SK-N-SH (cell line): ENCODE data around the gene CENPQ.

ENCODE experiments used
- CTCF ChIP-seq: fragments of 200-600 bp; sonication (generic); IDR thresholded peaks from 2 replicates; pipeline ENCODE4 v1.6.1; 2017; ENCODE audit warnings: antibody characterized with exemption, mild to moderate bottlenecking, moderate library complexity
- GATA2 ChIP-seq: sonication (generic); formaldehyde crosslinking; IDR thresholded peaks from 2 replicates; pipeline ENCODE4 v1.5.0; 2020; ENCODE audit warnings: mild to moderate bottlenecking, missing genetic modification reagents
- JUND ChIP-seq: IDR thresholded peaks from 2 replicates; pipeline ENCODE4 v1.4.0; 2012
- POLR2AphosphoS5 ChIP-seq: IDR thresholded peaks from 2 replicates; pipeline ENCODE4 v1.6.1; 2012; ENCODE audit warnings: low read depth, low read length
- RCOR1 ChIP-seq: fragments of 150-350 bp; IDR thresholded peaks from 2 replicates; pipeline ENCODE4 v1.6.1; 2017; ENCODE audit warnings: antibody characterized with exemption, low read length
- RXRA ChIP-seq: IDR thresholded peaks from 2 replicates; pipeline ENCODE4 v1.4.0; 2012; ENCODE audit warnings: low read depth, mild to moderate bottlenecking, borderline replicate concordance
- SIN3A ChIP-seq: IDR thresholded peaks from 2 replicates; pipeline ENCODE4 v1.6.1; 2012; ENCODE audit warnings: low read depth, mild to moderate bottlenecking, low read length, moderate library complexity, borderline replicate concordance
- USF2 ChIP-seq: fragments of 150-350 bp; IDR thresholded peaks from 2 replicates; pipeline ENCODE4 v1.6.1; 2017; ENCODE audit warnings: antibody characterized with exemption, low read length, low read depth, borderline replicate concordance
- YY1 ChIP-seq: IDR thresholded peaks from 2 replicates; pipeline ENCODE4 v1.4.0; 2012; ENCODE audit warnings: low read depth, mild to moderate bottlenecking
- TF ChIP-seq, protein P1 (sequence below): IDR thresholded peaks from 2 replicates; pipeline ENCODE4 v1.4.0; 2012; ENCODE audit warnings: low read depth, borderline replicate concordance
- TF ChIP-seq, protein P2 (sequence below): IDR thresholded peaks from 2 replicates; pipeline ENCODE4 v1.6.1; 2012; ENCODE audit warnings: mild to moderate bottlenecking, low read depth, low read length, moderate library complexity

DNA sequence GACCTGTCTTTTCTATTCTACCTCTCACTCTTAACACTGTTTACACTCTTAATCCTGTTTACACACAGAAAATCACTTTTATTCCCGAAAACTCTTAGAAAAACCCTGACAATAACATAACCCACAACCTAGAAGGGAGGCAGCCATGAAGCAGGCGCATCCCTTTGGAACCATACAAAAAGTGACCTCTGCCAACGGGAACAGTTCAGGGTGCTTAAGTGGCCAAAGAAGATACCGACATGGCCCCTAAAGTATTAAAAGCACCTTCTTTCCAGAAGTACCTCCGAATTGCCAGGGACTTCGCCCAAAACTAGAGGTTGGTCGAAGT lies 607 bp upstream of the CENPQ start:
- TF ChIP-seq, protein P1, sequence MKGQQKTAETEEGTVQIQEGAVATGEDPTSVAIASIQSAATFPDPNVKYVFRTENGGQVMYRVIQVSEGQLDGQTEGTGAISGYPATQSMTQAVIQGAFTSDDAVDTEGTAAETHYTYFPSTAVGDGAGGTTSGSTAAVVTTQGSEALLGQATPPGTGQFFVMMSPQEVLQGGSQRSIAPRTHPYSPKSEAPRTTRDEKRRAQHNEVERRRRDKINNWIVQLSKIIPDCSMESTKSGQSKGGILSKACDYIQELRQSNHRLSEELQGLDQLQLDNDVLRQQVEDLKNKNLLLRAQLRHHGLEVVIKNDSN = no peak
- TF ChIP-seq POLR2AphosphoS5 (no peak), CTCF (no peak), RXRA (no peak), YY1 (no peak), SIN3A (no peak), RCOR1 (no peak), USF2 (no peak), JUND (no peak), GATA2 (CRISPR knock-in tag) (no peak)
- TF ChIP-seq, protein P2, sequence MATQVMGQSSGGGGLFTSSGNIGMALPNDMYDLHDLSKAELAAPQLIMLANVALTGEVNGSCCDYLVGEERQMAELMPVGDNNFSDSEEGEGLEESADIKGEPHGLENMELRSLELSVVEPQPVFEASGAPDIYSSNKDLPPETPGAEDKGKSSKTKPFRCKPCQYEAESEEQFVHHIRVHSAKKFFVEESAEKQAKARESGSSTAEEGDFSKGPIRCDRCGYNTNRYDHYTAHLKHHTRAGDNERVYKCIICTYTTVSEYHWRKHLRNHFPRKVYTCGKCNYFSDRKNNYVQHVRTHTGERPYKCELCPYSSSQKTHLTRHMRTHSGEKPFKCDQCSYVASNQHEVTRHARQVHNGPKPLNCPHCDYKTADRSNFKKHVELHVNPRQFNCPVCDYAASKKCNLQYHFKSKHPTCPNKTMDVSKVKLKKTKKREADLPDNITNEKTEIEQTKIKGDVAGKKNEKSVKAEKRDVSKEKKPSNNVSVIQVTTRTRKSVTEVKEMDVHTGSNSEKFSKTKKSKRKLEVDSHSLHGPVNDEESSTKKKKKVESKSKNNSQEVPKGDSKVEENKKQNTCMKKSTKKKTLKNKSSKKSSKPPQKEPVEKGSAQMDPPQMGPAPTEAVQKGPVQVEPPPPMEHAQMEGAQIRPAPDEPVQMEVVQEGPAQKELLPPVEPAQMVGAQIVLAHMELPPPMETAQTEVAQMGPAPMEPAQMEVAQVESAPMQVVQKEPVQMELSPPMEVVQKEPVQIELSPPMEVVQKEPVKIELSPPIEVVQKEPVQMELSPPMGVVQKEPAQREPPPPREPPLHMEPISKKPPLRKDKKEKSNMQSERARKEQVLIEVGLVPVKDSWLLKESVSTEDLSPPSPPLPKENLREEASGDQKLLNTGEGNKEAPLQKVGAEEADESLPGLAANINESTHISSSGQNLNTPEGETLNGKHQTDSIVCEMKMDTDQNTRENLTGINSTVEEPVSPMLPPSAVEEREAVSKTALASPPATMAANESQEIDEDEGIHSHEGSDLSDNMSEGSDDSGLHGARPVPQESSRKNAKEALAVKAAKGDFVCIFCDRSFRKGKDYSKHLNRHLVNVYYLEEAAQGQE = no peak
